Gastroesophageal sphincter (tissue), 4 donors: Measurements from ENCODE around the gene WNT1. TPM values are rescaled to one million over a fixed set of nuclear protein-coding genes. Genes with fewer than 3 reads are reported as not detected.

ENCODE experiments used
- small RNA-seq, 4 donors: library from RNA; depleted of rRNA; stranded (forward); fragments of <200 nt; gene quantifications; one replicate each; pipeline ENCODE3, GENCODE V24; 2016
- total RNA-seq, 4 donors: library from RNA; depleted of rRNA; stranded (reverse); fragments of >200 nt; gene quantifications; one replicate each; pipeline ENCODE4 v1.1.0, GENCODE V29; 2016

Gene WNT1
- total RNA-seq, 4 donors from 2014 or later = not detected

Small RNAs within 50 kb of the gene (small RNA-seq; reads per million reads assigned to genes)
- gene RNU6-940P = 0 reads per million in 4 donors

Other genes with a start within 250 kb of the WNT1 start
- gene ADCY6, start 189.2 kb upstream of the WNT1 start, total RNA-seq = 10 to 100 TPM; 21.9 to 33.0 (median 29.0) TPM
- 10 to 100 TPM in 3 of 4 donors, 1 to 10 TPM in 1; 9.4 to 39.2 (median 30.1) TPM for gene CACNB3, start 159.8 kb upstream of the WNT1 start, total RNA-seq
- gene DDX23, start 126.2 kb upstream of the WNT1 start, total RNA-seq = 10 to 100 TPM; 66.8 to 85.8 (median 73.0) TPM
- 1 to 10 TPM in 1 of 4 donors, under 1 TPM in 1, not detected in 2; 0.19 to 1.9 TPM for gene RND1, start 112.5 kb upstream of the WNT1 start, total RNA-seq
- gene FKBP11, start 52.8 kb upstream of the WNT1 start, total RNA-seq = 1 to 10 TPM; 3.4 to 8.3 (median 7.1) TPM
- 10 to 100 TPM; 52.6 to 91.6 (median 83.1) TPM for gene ARF3, start 20.8 kb upstream of the WNT1 start, total RNA-seq
- gene WNT10B, start 6.6 kb upstream of the WNT1 start, total RNA-seq = 1 to 10 TPM in 2 of 4 donors, under 1 TPM in 1, not detected in 1; 0.54 to 3.3 (median 1.2) TPM
- not detected for gene DDN, start 21.1 kb downstream of the WNT1 start, total RNA-seq
- gene PRKAG1, start 40.5 kb downstream of the WNT1 start, total RNA-seq = 10 to 100 TPM; 55.9 to 79.9 (median 64.2) TPM
- 10 to 100 TPM; 23.6 to 75.0 (median 53.8) TPM for gene KMT2D, start 82.5 kb downstream of the WNT1 start, total RNA-seq
- under 1 TPM in 1 of 4 donors, not detected in 3; 0.35 TPM for gene RHEBL1, start 91.7 kb downstream of the WNT1 start, total RNA-seq
- gene DHH, start 116.5 kb downstream of the WNT1 start, total RNA-seq = 1 to 10 TPM in 2 of 4 donors, under 1 TPM in 2; 0.54 to 1.2 (median 0.85) TPM
- gene LMBR1L, start 132.5 kb downstream of the WNT1 start, total RNA-seq = 10 to 100 TPM; 17.6 to 77.5 (median 37.5) TPM
- 1,000 to 10,000 TPM in 1 of 4 donors, 100 to 1,000 TPM in 3; 568 to 1,050 (median 731) TPM for gene TUBA1B, start 153.1 kb downstream of the WNT1 start, total RNA-seq
- gene TUBA1A, start 210.8 kb downstream of the WNT1 start, total RNA-seq = 1,000 to 10,000 TPM in 1 of 4 donors, 100 to 1,000 TPM in 3; 514 to 1,167 (median 639) TPM